ENCODE data around the gene DPF3. TPM values are rescaled to one million over a fixed set of nuclear protein-coding genes. Genes with fewer than 3 reads are reported as not detected.

DPF3 gene
- total RNA-seq, 1 experiment from 2014 or later = not detected

DNA sequence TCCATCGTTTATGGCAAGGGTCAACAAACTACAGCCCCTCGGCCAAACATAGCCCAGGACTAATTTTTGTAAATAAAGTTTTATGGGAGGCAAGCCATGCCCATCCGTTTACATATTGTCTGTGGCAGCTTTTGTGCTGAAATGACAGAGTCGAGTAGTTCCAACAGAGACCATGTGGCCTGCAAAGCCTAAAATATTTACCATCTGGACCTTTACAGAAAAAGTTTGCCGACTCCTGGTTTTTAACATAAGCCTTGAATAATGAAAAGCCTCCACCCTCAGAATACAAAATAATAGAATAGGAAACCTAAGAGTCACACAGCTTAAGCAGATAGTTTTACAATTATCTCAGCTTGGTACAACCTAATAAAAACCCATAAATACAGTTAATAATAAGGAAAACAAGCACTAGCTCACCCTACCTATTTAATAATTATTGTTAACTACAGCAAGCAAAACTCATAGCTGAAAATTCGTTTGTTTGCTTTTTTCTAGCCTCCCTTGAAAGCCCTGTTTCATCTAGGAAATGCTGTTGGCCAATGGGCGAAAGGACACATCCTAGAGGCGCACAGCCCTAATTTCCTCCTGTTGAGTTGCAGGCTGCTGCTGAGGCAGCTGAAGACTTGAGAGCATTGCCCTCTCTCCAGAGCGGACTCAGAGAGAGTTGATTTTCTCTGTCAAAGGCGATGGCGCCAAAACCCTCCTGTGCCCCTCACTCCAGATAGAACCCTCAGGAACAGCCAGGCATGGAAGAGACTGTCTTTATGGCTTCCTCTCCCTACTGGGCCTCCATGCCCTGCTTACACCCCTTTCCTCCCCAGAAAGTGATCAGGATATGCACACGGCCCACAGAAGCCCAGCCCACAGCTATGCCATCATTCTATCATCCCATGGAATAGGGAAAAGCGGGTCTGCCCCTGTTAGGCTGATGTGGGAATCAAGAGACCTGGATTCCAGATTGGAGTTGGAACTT is 107.2 kb downstream of the DPF3 start:
- Histone ChIP-seq H3K27me3 (ENCODE audit: control insufficient read depth, insufficient read depth, low read length) (no peaks in the 10 kb centered on the region), H3K4me3 (ENCODE audit: low read depth in 2 of 2, low read length in 2 of 2) (no peak overlapping the region), H3K4me1 (ENCODE audit: control insufficient read depth, insufficient read depth, low read length) (no peaks in the 10 kb centered on the region), H3K9me3 (ENCODE audit: control insufficient read depth, insufficient read depth, low read depth, low read length) (no peaks in the 10 kb centered on the region), H3K27ac (ENCODE audit: low read length) (no peak overlapping the region), H3K36me3 (ENCODE audit: control insufficient read depth, insufficient read depth, low read length) (no peaks in the 10 kb centered on the region)
- DNase-seq (ENCODE audit: low read depth, low spot score) = no peak
- TF ChIP-seq TCF7L2 (IDR thresholded peaks at IDR 0.05; ENCODE audit: low read depth, low read length) = no peak
- TF ChIP-seq, protein P1, sequence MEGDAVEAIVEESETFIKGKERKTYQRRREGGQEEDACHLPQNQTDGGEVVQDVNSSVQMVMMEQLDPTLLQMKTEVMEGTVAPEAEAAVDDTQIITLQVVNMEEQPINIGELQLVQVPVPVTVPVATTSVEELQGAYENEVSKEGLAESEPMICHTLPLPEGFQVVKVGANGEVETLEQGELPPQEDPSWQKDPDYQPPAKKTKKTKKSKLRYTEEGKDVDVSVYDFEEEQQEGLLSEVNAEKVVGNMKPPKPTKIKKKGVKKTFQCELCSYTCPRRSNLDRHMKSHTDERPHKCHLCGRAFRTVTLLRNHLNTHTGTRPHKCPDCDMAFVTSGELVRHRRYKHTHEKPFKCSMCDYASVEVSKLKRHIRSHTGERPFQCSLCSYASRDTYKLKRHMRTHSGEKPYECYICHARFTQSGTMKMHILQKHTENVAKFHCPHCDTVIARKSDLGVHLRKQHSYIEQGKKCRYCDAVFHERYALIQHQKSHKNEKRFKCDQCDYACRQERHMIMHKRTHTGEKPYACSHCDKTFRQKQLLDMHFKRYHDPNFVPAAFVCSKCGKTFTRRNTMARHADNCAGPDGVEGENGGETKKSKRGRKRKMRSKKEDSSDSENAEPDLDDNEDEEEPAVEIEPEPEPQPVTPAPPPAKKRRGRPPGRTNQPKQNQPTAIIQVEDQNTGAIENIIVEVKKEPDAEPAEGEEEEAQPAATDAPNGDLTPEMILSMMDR (IDR thresholded peaks at IDR 0.05) = no peak
- TF ChIP-seq REST (IDR thresholded peaks at IDR 0.05; ENCODE audit: insufficient read depth in 1 of 2, low read depth in 2 of 2, low read length in 1 of 2) = no peak
- no peak for TF ChIP-seq POLR2AphosphoS5 (IDR thresholded peaks at IDR 0.05; ENCODE audit: low read depth, low read length)
- TF ChIP-seq SIN3A (IDR thresholded peaks at IDR 0.05; ENCODE audit: borderline replicate concordance, insufficient read depth, low read depth, low read length) = no peak
- no peak for ATAC-seq
- BruUV-seq (replicated peaks) = no TSS peak
- POLR2A ChIA-PET = no interaction called here
- intact Hi-C loops (cut with micrococcal nuclease; ENCODE audit: unreplicated experiment) (no loop called here), in situ Hi-C loops (cut with HindIII; ENCODE audit: low pct_unique_long_range_greater_than_20kb, low sequenced_read_pairs) (no loop called here)
- CTCF ChIA-PET = interaction anchor here (0.6 kb wide), 1 partner anchor 260 kb away, joined by 5 read pairs; no protein-coding TSS in a partner anchor

DNA sequence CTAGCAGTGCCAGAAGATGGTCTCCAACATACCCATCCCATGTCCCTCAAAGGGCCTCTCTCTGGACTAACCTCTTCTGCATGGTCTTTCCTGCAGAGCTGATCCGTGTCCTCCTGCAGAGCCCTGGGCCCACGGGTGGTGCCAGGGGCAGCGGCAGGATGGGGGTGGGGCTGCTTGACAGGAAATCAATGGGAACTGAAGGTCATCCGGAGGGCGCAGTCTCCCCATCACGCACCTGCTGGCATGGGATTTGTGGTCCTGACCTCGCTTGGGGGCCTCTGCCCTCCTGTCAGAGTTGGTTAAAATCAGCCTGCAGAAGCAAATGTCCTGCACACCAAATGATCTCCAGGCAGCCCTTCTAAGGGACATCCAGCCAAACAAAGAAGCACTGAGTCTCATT is 110.2 kb downstream of the DPF3 start:
- no TSS peak for BruUV-seq (replicated peaks)
- Histone ChIP-seq H3K9me3 (ENCODE audit: control insufficient read depth, insufficient read depth, low read depth, low read length) (no peaks in the 10 kb centered on the region), H3K27ac (ENCODE audit: low read length) (no peak overlapping the region), H3K4me1 (ENCODE audit: control insufficient read depth, insufficient read depth, low read length) (no peaks in the 10 kb centered on the region), H3K4me3 (ENCODE audit: low read depth in 2 of 2, low read length in 2 of 2) (no peak overlapping the region), H3K27me3 (ENCODE audit: control insufficient read depth, insufficient read depth, low read length) (no peaks in the 10 kb centered on the region), H3K36me3 (ENCODE audit: control insufficient read depth, insufficient read depth, low read length) (no peaks in the 10 kb centered on the region)
- no peak for ATAC-seq
- intact Hi-C loops (cut with micrococcal nuclease; ENCODE audit: unreplicated experiment) (no loop called here), in situ Hi-C loops (cut with HindIII; ENCODE audit: low pct_unique_long_range_greater_than_20kb, low sequenced_read_pairs) (no loop called here)
- ChIA-PET POLR2A (no interaction called here), CTCF (no interaction called here)
- no peak for DNase-seq (ENCODE audit: low read depth, low spot score)
- TF ChIP-seq POLR2AphosphoS5 (IDR thresholded peaks at IDR 0.05; ENCODE audit: low read depth, low read length) (no peak), REST (IDR thresholded peaks at IDR 0.05; ENCODE audit: insufficient read depth in 1 of 2, low read depth in 2 of 2, low read length in 1 of 2) (no peak), TCF7L2 (IDR thresholded peaks at IDR 0.05; ENCODE audit: low read depth, low read length) (no peak), SIN3A (IDR thresholded peaks at IDR 0.05; ENCODE audit: borderline replicate concordance, insufficient read depth, low read depth, low read length) (no peak)
- TF ChIP-seq, protein P1 (IDR thresholded peaks at IDR 0.05) = no peak
